Gastrocnemius medialis (tissue), 4 donors: ENCODE data around the gene ZMAT3. TPM values are rescaled to one million over a fixed set of nuclear protein-coding genes. Genes with fewer than 3 reads are reported as not detected.

ENCODE experiments used
- ATAC-seq, 2 donors: fragments of 150-250 bp; one replicate each; pipeline ENCODE4 v1.9.1; 2016
- DNase-seq, 2 donors: peaks; one replicate each; pipeline ENCODE4 v3.0.0-alpha.2; 2019
- H3K27ac ChIP-seq, 4 donors: fragments of 200-600 bp; sonication (generic); 1 replicate in 1 of 4; 2 replicates in 3 of 4; pipeline ENCODE4 v1.5.1; 2016 to 2018; ENCODE audit warnings: mild to moderate bottlenecking in 2 of 4, moderate library complexity in 1 of 4
- H3K27me3 ChIP-seq, 3 donors: fragments of 200-600 bp; sonication (generic) in 2 of 3; 1 replicate in 1 of 3; 2 replicates in 2 of 3; pipeline versions ENCODE4 v1.5.1 to v1.6.0; 2016 to 2019; ENCODE audit warnings: mild to moderate bottlenecking in 1 of 3, moderate library complexity in 1 of 3
- H3K36me3 ChIP-seq, 2 donors: fragments of 200-600 bp; sonication (generic) in 1 of 2; one replicate each; pipeline ENCODE4 v1.5.1; 2017 to 2018
- H3K4me1 ChIP-seq, 2 donors: fragments of 200-600 bp; sonication (generic) in 1 of 2; one replicate each; pipeline ENCODE4 v1.5.1; 2016 to 2017; ENCODE audit warnings: mild to moderate bottlenecking in 2 of 2
- H3K4me3 ChIP-seq, 4 donors: fragments of 200-600 bp; sonication (generic) in 3 of 4; 1 replicate in 1 of 4; 2 replicates in 3 of 4; pipeline ENCODE4 v1.5.1; 2016 to 2019; ENCODE audit warnings: mild to moderate bottlenecking in 2 of 4
- H3K9me3 ChIP-seq, 3 donors: fragments of 200-600 bp; sonication (generic) in 2 of 3; 1 replicate in 1 of 3; 2 replicates in 2 of 3; pipeline ENCODE4 v1.5.1; 2016 to 2019
- POLR2A ChIP-seq, 2 donors: fragments of 450-650 bp; IDR thresholded peaks; one replicate each; pipeline ENCODE4 v1.6.1; 2017; ENCODE audit warnings: antibody characterized with exemption in 2 of 2, mild to moderate bottlenecking in 2 of 2, moderate library complexity in 2 of 2
- in situ Hi-C, 4 donors: fragments of 200-750 bp; cut with MboI; loops; one replicate each; pipeline versions ENCODE4 v1.15.0 to v1.8.0; 2017; ENCODE audit warnings: low sequenced_read_pairs in 4 of 4
- intact Hi-C: fragments of 100-400 bp; cut with DNase I; formaldehyde crosslinking; loops from one replicate; pipeline ENCODE4 v1.15.1; 2023; ENCODE audit warnings: low total_unique reads
- total RNA-seq, 4 donors: library from RNA; depleted of rRNA; stranded (reverse); fragments of >200 nt; gene quantifications; one replicate each; pipeline versions ENCODE4 v1.1.0 to v1.2.3, GENCODE V29; 2016
- TF ChIP-seq, protein P1 (sequence below), 5 experiments: fragments of 450-650 bp in 3 of 5; fragments of 200-600 bp in 2 of 5; sonication (generic) in 2 of 5; IDR thresholded peaks in 4 of 5; conservative IDR thresholded peaks in 1 of 5; 1 replicate in 4 of 5; 2 replicates in 1 of 5; pipeline ENCODE4 v1.5.1; 2016 to 2019; ENCODE audit warnings: antibody characterized with exemption in 5 of 5, mild to moderate bottlenecking in 3 of 5, moderate library complexity in 3 of 5

ZMAT3 gene
- total RNA-seq, 4 donors from 2014 or later = 3.8 to 9.7 (median 7.3) TPM

DNA sequence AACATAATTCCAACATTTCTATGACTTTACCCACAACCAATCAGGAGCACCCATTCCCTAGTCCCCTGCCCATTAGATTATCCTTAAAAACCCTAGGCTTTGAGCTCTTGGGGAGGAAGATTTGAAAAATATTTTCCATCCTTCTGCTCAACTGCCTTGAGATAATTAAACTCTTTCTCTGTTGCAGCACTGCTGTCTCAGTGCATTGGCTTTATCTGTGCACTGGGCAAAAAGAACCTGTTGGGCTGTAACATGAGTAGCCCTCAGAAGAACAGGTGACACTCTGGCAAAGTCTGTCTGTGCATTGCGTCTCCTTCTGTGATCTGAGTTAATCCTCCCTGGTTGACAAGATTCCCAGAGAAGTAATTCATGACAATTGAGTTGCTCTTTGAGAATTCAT is 83.9 kb downstream of the ZMAT3 start:
- no peak overlapping the region for H3K4me3 ChIP-seq
- no peaks in the 10 kb centered on the region for H3K36me3 ChIP-seq
- in situ Hi-C loops (no loop called here), intact Hi-C loops (no loop called here)
- peaks cover 0 to 28% (median 4%) of the 10 kb centered on the region in 3 donors for H3K9me3 ChIP-seq
- ATAC-seq = no peak
- DNase-seq = no peak
- TF ChIP-seq POLR2A (IDR thresholded peaks at IDR 0.05) = no peak
- TF ChIP-seq, protein P1, sequence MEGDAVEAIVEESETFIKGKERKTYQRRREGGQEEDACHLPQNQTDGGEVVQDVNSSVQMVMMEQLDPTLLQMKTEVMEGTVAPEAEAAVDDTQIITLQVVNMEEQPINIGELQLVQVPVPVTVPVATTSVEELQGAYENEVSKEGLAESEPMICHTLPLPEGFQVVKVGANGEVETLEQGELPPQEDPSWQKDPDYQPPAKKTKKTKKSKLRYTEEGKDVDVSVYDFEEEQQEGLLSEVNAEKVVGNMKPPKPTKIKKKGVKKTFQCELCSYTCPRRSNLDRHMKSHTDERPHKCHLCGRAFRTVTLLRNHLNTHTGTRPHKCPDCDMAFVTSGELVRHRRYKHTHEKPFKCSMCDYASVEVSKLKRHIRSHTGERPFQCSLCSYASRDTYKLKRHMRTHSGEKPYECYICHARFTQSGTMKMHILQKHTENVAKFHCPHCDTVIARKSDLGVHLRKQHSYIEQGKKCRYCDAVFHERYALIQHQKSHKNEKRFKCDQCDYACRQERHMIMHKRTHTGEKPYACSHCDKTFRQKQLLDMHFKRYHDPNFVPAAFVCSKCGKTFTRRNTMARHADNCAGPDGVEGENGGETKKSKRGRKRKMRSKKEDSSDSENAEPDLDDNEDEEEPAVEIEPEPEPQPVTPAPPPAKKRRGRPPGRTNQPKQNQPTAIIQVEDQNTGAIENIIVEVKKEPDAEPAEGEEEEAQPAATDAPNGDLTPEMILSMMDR (IDR thresholded peaks at IDR 0.05 in 4 of 5, conservative IDR thresholded peaks at IDR 0.05 in 1 of 5) = no peak
- H3K4me1 ChIP-seq = no peaks in the 10 kb centered on the region
- H3K27ac ChIP-seq = no peak overlapping the region
- H3K27me3 ChIP-seq = no peaks in the 10 kb centered on the region

- TF ChIP-seq, protein P1 (IDR thresholded peaks at IDR 0.05 in 4 of 5, conservative IDR thresholded peaks at IDR 0.05 in 1 of 5) = no peak
- no peak for TF ChIP-seq POLR2A (IDR thresholded peaks at IDR 0.05)
- DNase-seq (no peak), ATAC-seq (no peak)
- H3K4me1 ChIP-seq = no peaks in the 10 kb centered on the region
- intact Hi-C loops = no loop called here
- H3K9me3 ChIP-seq = peaks cover 0 to 28% (median 4%) of the 10 kb centered on the region in 3 donors
- in situ Hi-C loops = no loop called here
- no peaks in the 10 kb centered on the region for H3K27me3 ChIP-seq
- H3K4me3 ChIP-seq = no peak overlapping the region
- no peak overlapping the region for H3K27ac ChIP-seq
- H3K36me3 ChIP-seq = no peaks in the 10 kb centered on the region
Observed at GRCh38 chr3:178986456-178986855, 85.2 kb downstream of the ZMAT3 start.

DNA sequence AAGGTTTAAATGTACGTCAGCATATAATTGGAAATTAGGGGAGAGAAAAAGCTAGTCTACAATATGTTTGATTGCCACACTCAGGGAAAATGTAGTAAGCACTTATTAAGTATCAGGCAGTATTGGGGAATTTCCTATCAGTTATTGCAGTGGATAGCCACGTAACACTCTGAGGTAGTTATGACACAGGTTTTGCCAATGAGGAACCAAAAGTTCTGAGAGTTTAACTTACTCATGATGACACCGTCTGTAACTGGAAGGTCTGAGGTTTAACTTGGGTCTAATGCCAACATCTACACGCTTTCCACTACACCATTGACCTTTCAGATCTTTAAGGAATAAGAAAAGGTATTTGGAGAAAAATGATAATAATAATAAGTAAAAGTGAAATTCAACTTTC is 89.5 kb downstream of the ZMAT3 start:
- no peak overlapping the region for H3K4me3 ChIP-seq
- no peaks in the 10 kb centered on the region for H3K27me3 ChIP-seq
- in situ Hi-C loops (no loop called here), intact Hi-C loops (no loop called here)
- H3K9me3 ChIP-seq = no peaks in the 10 kb centered on the region
- H3K27ac ChIP-seq = no peak overlapping the region
- no peak for ATAC-seq
- no peaks in the 10 kb centered on the region for H3K36me3 ChIP-seq
- no peaks in the 10 kb centered on the region for H3K4me1 ChIP-seq
- DNase-seq = no peak
- TF ChIP-seq, protein P1 (IDR thresholded peaks at IDR 0.05 in 4 of 5, conservative IDR thresholded peaks at IDR 0.05 in 1 of 5) = no peak
- no peak for TF ChIP-seq POLR2A (IDR thresholded peaks at IDR 0.05)

- H3K9me3 ChIP-seq = no peaks in the 10 kb centered on the region
- H3K4me3 ChIP-seq = no peak overlapping the region
- no peak overlapping the region for H3K27ac ChIP-seq
- H3K4me1 ChIP-seq = peaks cover 4% of the 10 kb centered on the region in 2 donors
- ATAC-seq = no peak
- no peak for TF ChIP-seq POLR2A (IDR thresholded peaks at IDR 0.05)
- TF ChIP-seq, protein P1 (IDR thresholded peaks at IDR 0.05 in 4 of 5, conservative IDR thresholded peaks at IDR 0.05 in 1 of 5) = no peak
- H3K36me3 ChIP-seq = no peaks in the 10 kb centered on the region
- DNase-seq = no peak
- in situ Hi-C loops = no loop called here
- H3K27me3 ChIP-seq = no peaks in the 10 kb centered on the region
- intact Hi-C loops = no loop called here
Observed at GRCh38 chr3:178975320-178975719, 96.3 kb downstream of the ZMAT3 start.

- no peaks in the 10 kb centered on the region for H3K9me3 ChIP-seq
- H3K4me3 ChIP-seq = no peak overlapping the region
- H3K27me3 ChIP-seq = no peaks in the 10 kb centered on the region
- no peaks in the 10 kb centered on the region for H3K36me3 ChIP-seq
- no peak overlapping the region for H3K27ac ChIP-seq
- DNase-seq = peak in 1 of 2 donors; percentile 4
- in situ Hi-C loops (loop anchor here in 3 of 4 donors (25.0 kb wide), 1 partner anchor 534 kb away; no protein-coding TSS in a partner anchor), intact Hi-C loops (no loop called here)
- ATAC-seq = peak in 1 of 2 donors; percentile 70
- TF ChIP-seq, protein P1 (IDR thresholded peaks at IDR 0.05 in 4 of 5, conservative IDR thresholded peaks at IDR 0.05 in 1 of 5) = no peak
- TF ChIP-seq POLR2A (IDR thresholded peaks at IDR 0.05) = no peak
- peaks cover 9 to 12% of the 10 kb centered on the region in 2 donors for H3K4me1 ChIP-seq
Observed at GRCh38 chr3:178971614-178972013, 100.0 kb downstream of the ZMAT3 start.
